HG03159 (cell line): Measurements from ENCODE around the gene HOXB3.
A peak's percentile ranks its signal among the peaks of the same experiment; 100 is the strongest.

Source experiments
- ATAC-seq: cut with Tn5 transposase; IDR thresholded peaks from one replicate; pipeline ENCODE4 v1.9.1; 2021; ENCODE audit warnings: mild to moderate bottlenecking, moderate library complexity; ENCODE audit not compliant: unreplicated experiment

HOXB3 gene

GRCh38 chr17:48530208-48530886, 59.7 kb downstream of the HOXB3 start:
- ATAC-seq, result no peak

- ATAC-seq, result no peak
Observed at GRCh38 chr17:48529683-48530009, 60.4 kb downstream of the HOXB3 start.

DNA sequence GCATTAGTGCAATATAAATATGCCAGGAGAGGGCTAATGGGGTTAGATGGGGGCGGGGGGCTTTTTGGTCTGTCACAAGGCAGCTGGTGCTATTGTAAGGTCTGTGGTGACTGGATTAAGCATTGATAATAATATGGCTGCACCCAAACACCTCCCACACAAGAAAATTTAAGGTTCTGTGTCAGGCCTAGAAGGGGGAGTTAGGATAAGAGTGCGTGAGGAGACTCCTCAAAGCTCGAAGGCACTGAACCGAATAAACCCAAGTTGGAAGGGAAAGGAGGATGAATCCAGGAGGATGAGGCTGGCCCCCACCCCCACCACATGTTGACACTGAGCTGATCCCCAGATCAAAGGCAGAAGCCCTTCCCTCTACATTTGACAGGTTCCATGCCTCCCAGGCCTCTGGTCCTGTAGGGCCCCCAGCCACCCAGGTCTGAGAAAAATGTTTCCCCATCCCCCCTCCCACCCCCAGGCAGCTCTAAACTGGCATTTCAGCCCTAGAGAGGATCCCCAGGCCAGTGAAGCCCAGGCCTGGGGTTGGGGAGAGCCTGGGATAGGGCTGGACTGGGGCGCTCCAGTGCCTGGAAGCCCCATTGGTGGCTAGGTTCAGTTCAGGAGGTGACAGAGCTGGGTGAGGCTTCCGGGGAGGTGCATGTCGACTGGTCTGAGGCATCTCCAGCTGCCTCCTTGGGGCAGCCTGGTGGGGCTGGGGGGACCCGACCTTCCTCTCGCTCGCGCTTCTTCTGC, 60.9 kb downstream of the HOXB3 start:
- ATAC-seq, result no peak

GRCh38 chr17:48528153-48528935, 61.7 kb downstream of the HOXB3 start:
- no peak for ATAC-seq

DNA sequence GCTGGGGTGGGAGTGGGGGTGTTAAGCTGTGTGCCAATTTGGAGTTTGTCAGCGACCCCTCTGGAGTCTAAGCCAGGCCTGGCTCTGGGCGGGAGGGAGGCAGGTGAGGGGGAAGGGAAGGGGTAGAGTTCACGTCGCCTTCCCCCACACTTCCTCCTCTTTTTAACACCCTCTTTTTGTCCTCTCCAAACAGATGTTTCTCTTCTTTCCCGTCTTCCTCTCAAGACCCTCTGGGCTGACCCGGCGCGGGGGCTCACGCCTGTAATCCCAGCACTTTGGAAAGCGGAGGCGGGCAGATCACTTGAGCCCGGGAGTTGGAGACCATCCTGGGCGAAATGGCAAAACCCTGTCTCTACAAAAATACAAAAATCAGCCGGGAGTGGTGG, 62.5 kb downstream of the HOXB3 start:
- ATAC-seq, result no peak

- ATAC-seq, result no peak
Observed at GRCh38 chr17:48526608-48527546, 63.2 kb downstream of the HOXB3 start.

GRCh38 chr17:48523010-48523409, 67.0 kb downstream of the HOXB3 start:
- ATAC-seq, result no peak

- ATAC-seq, result no peak
Observed at GRCh38 chr17:48522031-48522653, 67.9 kb downstream of the HOXB3 start.

GRCh38 chr17:48520631-48521079, 69.4 kb downstream of the HOXB3 start:
- no peak for ATAC-seq

GRCh38 chr17:48519427-48519826, 70.6 kb downstream of the HOXB3 start:
- no peak for ATAC-seq

GRCh38 chr17:48517478-48517877, 72.6 kb downstream of the HOXB3 start:
- ATAC-seq, result no peak

DNA sequence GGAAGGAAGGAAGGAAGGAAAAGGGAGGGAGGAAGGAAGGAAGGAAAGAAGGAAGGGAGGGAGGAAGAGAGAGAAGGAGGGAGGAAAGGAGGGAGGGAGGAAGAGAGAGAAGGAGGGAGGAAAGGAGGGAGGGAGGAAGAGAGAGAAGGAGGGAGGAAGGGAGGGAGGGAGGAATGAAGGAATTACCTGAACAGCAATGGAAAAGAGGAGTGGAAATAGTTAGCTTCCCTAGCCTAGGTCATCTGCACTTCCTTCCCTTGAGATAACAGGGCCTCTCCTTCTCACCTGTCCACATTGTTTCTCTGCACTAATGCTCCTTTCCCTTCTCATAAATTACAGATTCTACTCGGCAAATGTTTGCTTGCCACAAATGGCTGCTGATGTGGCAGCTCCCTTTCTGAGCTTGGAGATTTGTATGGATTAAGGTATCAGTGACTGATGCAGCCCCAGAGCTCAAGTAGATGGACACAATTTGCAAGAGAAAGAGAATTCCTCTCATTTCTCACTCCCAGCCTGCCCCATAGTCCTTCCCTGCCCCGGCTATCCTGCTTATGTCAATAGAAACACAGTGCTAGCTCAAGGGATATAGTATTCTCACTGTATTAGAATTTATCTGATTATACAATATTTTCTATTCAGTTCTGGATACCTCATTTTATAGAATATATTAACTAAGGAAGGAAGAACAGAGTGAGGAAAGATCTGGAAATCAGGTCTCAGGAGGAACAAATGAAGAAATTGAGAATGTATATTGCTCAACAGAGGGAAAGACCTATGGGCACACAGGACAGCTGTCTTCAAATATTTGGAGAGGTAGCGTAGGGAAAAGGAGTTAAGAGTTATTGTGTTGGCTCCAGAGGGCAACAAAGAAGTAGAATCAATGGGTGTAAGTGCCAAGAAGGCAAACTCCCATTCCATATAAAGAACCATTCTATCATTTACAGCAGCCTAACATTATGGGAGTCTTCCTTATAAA, 73.8 kb downstream of the HOXB3 start:
- no peak for ATAC-seq

DNA sequence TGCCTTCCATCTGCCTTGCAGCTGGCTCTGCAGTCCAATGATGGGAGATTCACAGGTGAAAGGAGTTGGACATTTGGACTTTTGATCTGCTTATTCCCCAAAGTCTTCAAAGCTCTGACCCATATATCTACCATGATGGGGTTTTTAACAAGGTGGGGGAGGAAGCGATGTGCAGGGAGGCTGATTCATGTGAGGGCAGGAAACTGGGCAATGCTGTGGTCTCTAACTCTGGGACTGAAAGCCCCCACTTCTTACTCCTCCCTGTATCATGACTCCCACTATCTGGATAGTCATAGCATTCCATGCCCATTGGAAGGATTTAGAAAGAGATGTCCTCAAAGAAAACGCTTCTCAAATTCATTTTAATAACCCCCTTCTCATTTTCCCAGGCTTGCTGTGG, 75.6 kb downstream of the HOXB3 start:
- ATAC-seq, result no peak

- no peak for ATAC-seq
Observed at GRCh38 chr17:48513666-48514455, 76.2 kb downstream of the HOXB3 start.

DNA sequence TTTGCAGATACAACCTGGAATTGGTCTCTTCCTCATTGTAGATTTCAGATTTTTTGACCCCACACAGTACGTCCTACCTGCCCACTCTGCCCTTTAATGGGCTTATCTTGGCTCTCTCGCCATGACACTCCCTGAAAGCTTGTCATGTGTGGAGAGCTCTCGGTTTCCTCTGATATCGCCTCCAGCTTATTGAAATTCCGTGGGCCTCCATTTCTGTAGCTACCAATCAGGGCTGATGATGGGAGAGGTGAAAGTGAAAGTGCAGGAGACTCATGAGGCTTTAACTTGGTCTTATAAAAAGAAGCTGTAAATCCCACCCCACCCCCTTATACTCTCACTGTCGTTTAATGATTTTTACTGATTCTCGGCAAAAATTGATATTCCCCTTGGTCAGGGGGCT, 76.9 kb downstream of the HOXB3 start:
- no peak for ATAC-seq

GRCh38 chr17:48510761-48511604, 79.1 kb downstream of the HOXB3 start:
- peak; percentile 52 for ATAC-seq

DNA sequence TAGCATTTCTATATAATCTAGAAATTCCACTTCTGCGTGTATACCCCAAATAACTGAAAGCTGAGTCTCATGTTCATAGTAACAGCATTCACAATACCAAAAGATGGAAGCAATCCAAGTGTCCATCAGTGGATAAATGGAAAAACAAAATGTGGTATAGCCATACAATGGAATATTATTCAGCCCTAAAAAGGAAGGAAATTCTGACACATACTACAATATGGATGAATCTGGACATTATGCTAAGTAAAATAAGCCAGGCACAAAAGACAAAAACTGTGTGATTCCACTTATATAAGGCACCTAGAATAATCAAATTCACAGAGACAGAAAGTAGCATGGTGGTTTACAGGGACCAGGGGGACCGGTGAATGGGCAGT, 79.7 kb downstream of the HOXB3 start:
- no peak for ATAC-seq
